Measurements from ENCODE around the gene RALGDS.

- TF ChIP-seq POLR2A (IDR thresholded peaks at IDR 0.05; ENCODE audit: low read depth, low read length) (no peak), CTCF (conservative IDR thresholded peaks at IDR 0.05; ENCODE audit: low read depth, low read length) (no peak), RAD21 (IDR thresholded peaks at IDR 0.05; ENCODE audit: low read length) (no peak), MAZ (IDR thresholded peaks at IDR 0.05; ENCODE audit: borderline replicate concordance, low read depth, low read length) (no peak), BHLHE40 (IDR thresholded peaks at IDR 0.05; ENCODE audit: low read depth, low read length) (no peak), MAFK (IDR thresholded peaks at IDR 0.05; ENCODE audit: low read depth, low read length) (no peak), RFX5 (IDR thresholded peaks at IDR 0.05; ENCODE audit: low read depth, low read length) (no peak), ELK1 (IDR thresholded peaks at IDR 0.05; ENCODE audit: borderline replicate concordance, low read depth, low read length) (no peak), RCOR1 (IDR thresholded peaks at IDR 0.05; ENCODE audit: insufficient replicate concordance, low read length) (no peak), CEBPB (IDR thresholded peaks at IDR 0.05; ENCODE audit: low read depth, low read length) (no peak), SMC3 (IDR thresholded peaks at IDR 0.05; ENCODE audit: low read depth, low read length) (no peak), MXI1 (IDR thresholded peaks at IDR 0.05; ENCODE audit: borderline replicate concordance, low read depth, low read length) (no peak), FOS (IDR thresholded peaks at IDR 0.05; ENCODE audit: low read depth, low read length) (no peak)
- TF ChIP-seq, protein P1, sequence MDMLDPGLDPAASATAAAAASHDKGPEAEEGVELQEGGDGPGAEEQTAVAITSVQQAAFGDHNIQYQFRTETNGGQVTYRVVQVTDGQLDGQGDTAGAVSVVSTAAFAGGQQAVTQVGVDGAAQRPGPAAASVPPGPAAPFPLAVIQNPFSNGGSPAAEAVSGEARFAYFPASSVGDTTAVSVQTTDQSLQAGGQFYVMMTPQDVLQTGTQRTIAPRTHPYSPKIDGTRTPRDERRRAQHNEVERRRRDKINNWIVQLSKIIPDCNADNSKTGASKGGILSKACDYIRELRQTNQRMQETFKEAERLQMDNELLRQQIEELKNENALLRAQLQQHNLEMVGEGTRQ (IDR thresholded peaks at IDR 0.05; ENCODE audit: low read depth, low read length): no peak
These were observed 1.5 kb upstream of the RALGDS start for GRCh38 chr9:133122605-133122934.

Data from IMR-90 (cell line).